Fibroblast of lung (primary cell): ENCODE measurements around the gene STARD7. TPM values are rescaled to one million over a fixed set of nuclear protein-coding genes. Genes with fewer than 3 reads are reported as not detected.
"Not testable (repeated sequence)": the region's sequence is repeated elsewhere in the genome, so short reads cannot be mapped to it uniquely, and the experiment has no call there.

Experiments used
- DNase-seq, 2 donors: peaks; one replicate each; pipeline versions ENCODE4 v3.0.0 to v3.0.0-alpha.2; 2010; ENCODE audit warnings: low read depth in 2 of 2
- H2AFZ ChIP-seq: 2 replicates; pipeline ENCODE4 v1.5.1; 2012; ENCODE audit warnings: low read length, control low read depth, inconsistent platforms
- H3K27ac ChIP-seq: 2 replicates; pipeline ENCODE4 v1.5.1; 2011; ENCODE audit warnings: low read length, control low read depth; ENCODE audit not compliant: insufficient read depth
- H3K27me3 ChIP-seq: 2 replicates; pipeline ENCODE4 v1.5.1; 2011; ENCODE audit warnings: mild to moderate bottlenecking, low read length; ENCODE audit not compliant: control insufficient read depth, insufficient read depth
- H3K36me3 ChIP-seq: 2 replicates; pipeline ENCODE4 v1.5.1; 2011; ENCODE audit warnings: low read length; ENCODE audit not compliant: control insufficient read depth, insufficient read depth
- H3K4me1 ChIP-seq: 2 replicates; pipeline ENCODE4 v1.5.1; 2011; ENCODE audit warnings: low read length; ENCODE audit not compliant: control insufficient read depth, insufficient read depth; ENCODE audit errors: extremely low read depth
- H3K4me2 ChIP-seq: 2 replicates; pipeline ENCODE4 v1.5.1; 2011; ENCODE audit warnings: low read length, control low read depth; ENCODE audit not compliant: insufficient read depth; ENCODE audit errors: extremely low read depth
- H3K4me3 ChIP-seq, 4 experiments: fragments of 200-600 bp in 1 of 4; sonication (generic) in 1 of 4; replicated peaks in 1 of 4; 2 replicates each; pipeline ENCODE4 v1.5.1; 2011 to 2016; ENCODE audit warnings: low read length in 4 of 4, low read depth in 3 of 4, mild to moderate bottlenecking in 3 of 4, control low read depth in 2 of 4, inconsistent platforms in 1 of 4, mixed read lengths in 1 of 4; ENCODE audit not compliant: insufficient read depth in 1 of 4; ENCODE audit errors: control extremely low read depth in 1 of 4
- H3K79me2 ChIP-seq: 2 replicates; pipeline ENCODE4 v1.5.1; 2012; ENCODE audit warnings: mild to moderate bottlenecking, low read length, inconsistent platforms; ENCODE audit not compliant: control insufficient read depth, insufficient read depth
- H3K9ac ChIP-seq: 2 replicates; pipeline ENCODE4 v1.5.1; 2011; ENCODE audit warnings: mild to moderate bottlenecking, low read length, control low read depth; ENCODE audit not compliant: insufficient read depth
- H3K9me3 ChIP-seq: 2 replicates; pipeline ENCODE4 v1.5.1; 2012; ENCODE audit warnings: low read depth, low read length; ENCODE audit not compliant: control insufficient read depth, insufficient read depth
- H4K20me1 ChIP-seq: 2 replicates; pipeline ENCODE4 v1.5.1; 2011; ENCODE audit warnings: low read length; ENCODE audit not compliant: control insufficient read depth, insufficient read depth; ENCODE audit errors: extremely low read depth
- CTCF ChIP-seq, 2 donors: IDR thresholded peaks in 1 of 2; conservative IDR thresholded peaks in 1 of 2; 1 replicate in 1 of 2; 2 replicates in 1 of 2; pipeline ENCODE4 v1.5.1; 2011 to 2012; ENCODE audit warnings: low read length in 2 of 2, control low read depth in 1 of 2, inconsistent platforms in 1 of 2, low read depth in 1 of 2, mild to moderate bottlenecking in 1 of 2
- EZH2 ChIP-seq: IDR thresholded peaks from 2 replicates; pipeline ENCODE4 v1.5.1; 2012; ENCODE audit warnings: low read length, control low read depth, mild to moderate bottlenecking; ENCODE audit errors: missing control alignments
- polyA minus RNA-seq: library from RNA; depleted of rRNA, polyadenylated mRNA; stranded (reverse); fragments of >200 nt; gene quantifications from 2 replicates; pipeline ENCODE4 v1.2.3, GENCODE V29; 2011; ENCODE audit warnings: low replicate concordance
- polyA plus RNA-seq, 2 donors: library from polyadenylated mRNA; depleted of rRNA in 1 of 2; stranded (reverse) in 1 of 2; unstranded in 1 of 2; fragments of >200 nt; gene quantifications; 2 replicates each; pipeline ENCODE4 v1.2.1, GENCODE V29; 2011 to 2012; ENCODE audit warnings: missing spikeins in 1 of 2
- total RNA-seq: library from RNA; depleted of rRNA; stranded (reverse); fragments of >200 nt; gene quantifications from 2 replicates; pipeline ENCODE4 v1.2.1, GENCODE V29; 2014

The STARD7 gene, protein sequence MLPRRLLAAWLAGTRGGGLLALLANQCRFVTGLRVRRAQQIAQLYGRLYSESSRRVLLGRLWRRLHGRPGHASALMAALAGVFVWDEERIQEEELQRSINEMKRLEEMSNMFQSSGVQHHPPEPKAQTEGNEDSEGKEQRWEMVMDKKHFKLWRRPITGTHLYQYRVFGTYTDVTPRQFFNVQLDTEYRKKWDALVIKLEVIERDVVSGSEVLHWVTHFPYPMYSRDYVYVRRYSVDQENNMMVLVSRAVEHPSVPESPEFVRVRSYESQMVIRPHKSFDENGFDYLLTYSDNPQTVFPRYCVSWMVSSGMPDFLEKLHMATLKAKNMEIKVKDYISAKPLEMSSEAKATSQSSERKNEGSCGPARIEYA
- total RNA-seq, result 71.7 and 121 TPM in 2 replicates
- 109 and 114 TPM in 2 replicates for polyA plus RNA-seq
- polyA plus RNA-seq (2012), result 69.2 and 75.6 TPM in 2 replicates
- 33.7 and 41.9 TPM in 2 replicates for polyA minus RNA-seq

DNA sequence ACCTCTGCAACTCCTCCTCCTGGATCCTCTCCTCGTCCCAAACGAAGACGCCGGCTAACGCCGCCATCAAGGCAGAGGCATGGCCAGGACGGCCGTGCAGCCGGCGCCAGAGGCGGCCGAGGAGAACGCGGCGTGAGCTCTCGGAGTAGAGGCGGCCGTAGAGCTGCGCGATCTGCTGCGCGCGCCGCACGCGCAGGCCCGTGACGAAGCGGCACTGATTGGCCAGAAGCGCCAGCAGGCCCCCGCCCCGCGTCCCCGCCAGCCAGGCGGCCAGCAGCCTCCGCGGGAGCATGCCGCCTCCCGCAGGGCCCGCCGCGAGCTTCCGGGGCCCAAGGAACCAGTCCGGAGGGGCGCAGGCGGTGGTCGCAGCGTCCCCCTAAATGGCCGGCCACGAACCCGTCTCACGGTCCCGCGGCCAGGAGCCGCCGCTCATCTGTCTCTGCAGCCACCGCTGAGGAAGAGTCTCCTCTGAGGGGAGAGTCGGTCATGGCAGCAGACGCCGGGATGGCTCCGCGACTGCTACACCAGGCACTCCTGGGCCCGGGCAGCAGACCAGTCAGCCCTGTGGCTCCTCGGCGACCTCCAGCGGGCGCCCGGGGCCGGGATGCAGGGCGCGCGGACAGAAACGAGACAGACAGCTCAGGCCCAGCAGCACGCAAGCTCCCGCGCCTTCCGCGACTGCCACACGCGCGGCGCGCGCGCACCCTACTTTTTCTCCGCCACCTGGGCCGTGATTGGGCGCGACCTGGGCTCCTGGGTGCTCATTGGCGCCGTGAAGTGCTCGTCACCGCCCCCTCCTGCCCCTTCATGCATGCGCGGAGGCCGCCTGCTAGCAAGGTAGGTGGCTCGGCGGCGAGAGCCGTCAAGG, at the start of gene STARD7:
Gene STARD7 (minus strand): TSS at position 685 of the 868 bp plus-strand sequence. CDS start 393 bp downstream, at position 292.
- no peaks in the 10 kb centered on the region for H4K20me1 ChIP-seq
- peaks cover 54% of the 10 kb centered on the region for H3K79me2 ChIP-seq
- H3K9me3 ChIP-seq, result no peaks in the 10 kb centered on the region
- H3K36me3 ChIP-seq, result no peaks in the 10 kb centered on the region
- DNase-seq, result peak; percentile 98 to 99
- TF ChIP-seq EZH2 (no peak), CTCF (conservative IDR thresholded peaks at IDR 0.05 in 1 of 2, IDR thresholded peaks at IDR 0.05 in 1 of 2; ENCODE audit: low read depth in 1 of 2, low read length in 2 of 2) (no peak)
- peak within 1 kb of the TSS; percentile 95 for H3K9ac ChIP-seq
- peaks cover 8% of the 10 kb centered on the region for H3K4me1 ChIP-seq
- peak within 1 kb of the TSS; percentile 43 to 90 (median 81) for H3K4me3 ChIP-seq
- peak within 1 kb of the TSS; percentile 89 for H3K27ac ChIP-seq
- peak within 1 kb of the TSS; percentile 63 for H2AFZ ChIP-seq
- H3K27me3 ChIP-seq, result no peaks in the 10 kb centered on the region
- H3K4me2 ChIP-seq, result peak within 1 kb of the TSS; percentile 79

DNA sequence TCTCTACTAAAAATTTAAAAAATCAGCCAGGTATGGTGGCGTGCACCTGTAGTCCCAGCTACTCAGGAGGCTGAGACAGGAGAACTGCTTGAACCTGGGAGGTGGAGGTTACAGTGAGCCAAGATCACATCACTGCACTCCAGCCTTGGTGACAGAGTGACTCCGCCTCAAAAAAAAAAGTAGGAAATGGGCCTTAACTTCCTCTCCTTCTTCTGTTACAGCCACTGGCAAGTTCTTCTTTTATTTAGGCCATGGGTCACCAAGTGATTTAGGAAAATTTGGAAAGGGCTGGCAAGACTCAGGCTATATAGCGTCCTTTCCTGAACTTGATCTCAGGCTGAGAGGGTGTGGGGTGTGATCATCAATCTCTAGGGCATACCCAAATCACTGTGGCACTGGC, 49.1 kb upstream of the STARD7 start:
- H3K79me2 ChIP-seq, result peaks cover 32% of the 10 kb centered on the region
- H3K27me3 ChIP-seq, H3K4me2 ChIP-seq, DNase-seq, H3K27ac ChIP-seq, H2AFZ ChIP-seq, H3K9ac ChIP-seq, H3K4me3 ChIP-seq, H4K20me1 ChIP-seq, H3K9me3 ChIP-seq: not testable (repeated sequence)
- H3K36me3 ChIP-seq, result peaks cover 15% of the 10 kb centered on the region
- peaks cover 23% of the 10 kb centered on the region for H3K4me1 ChIP-seq

- no peak for TF ChIP-seq EZH2
- TF ChIP-seq CTCF (conservative IDR thresholded peaks at IDR 0.05 in 1 of 2, IDR thresholded peaks at IDR 0.05 in 1 of 2; ENCODE audit: low read depth in 1 of 2, low read length in 2 of 2), result no peak
- H3K4me3 ChIP-seq, result no peak overlapping the region
- H3K9ac ChIP-seq, result no peak overlapping the region
- no peaks in the 10 kb centered on the region for H3K9me3 ChIP-seq
- DNase-seq, result no peak
- no peaks in the 10 kb centered on the region for H4K20me1 ChIP-seq
- peaks cover 30% of the 10 kb centered on the region for H3K4me1 ChIP-seq
- H3K4me2 ChIP-seq, result no peak overlapping the region
- peaks cover 15% of the 10 kb centered on the region for H3K36me3 ChIP-seq
- H3K27ac ChIP-seq, result no peak overlapping the region
- peaks cover 27% of the 10 kb centered on the region for H3K79me2 ChIP-seq
- no peak overlapping the region for H2AFZ ChIP-seq
- H3K27me3 ChIP-seq, result no peaks in the 10 kb centered on the region
Measured at GRCh38 chr2:96256611-96257113, 48.0 kb upstream of the STARD7 start.
